K562 (cell line): ENCODE results near the gene METTL25B. TPM values are rescaled to one million over a fixed set of nuclear protein-coding genes. Genes with fewer than 3 reads are reported as not detected.
A peak's percentile ranks its signal among the peaks of the same experiment; 100 is the strongest.

ENCODE experiments used
- ATAC-seq: fragments of 200-7000 bp; cut with Tn5 transposase; 3 replicates; pipeline ENCODE4 v1.9.1; 2020; ENCODE audit warnings: moderate library complexity
- BruUV-seq: library from RNA; stranded (reverse); fragments of 400-500 nt; replicated peaks from 2 replicates; lab custom pipeline; 2021; lab: Mats Ljungman, UMichigan
- CTCF ChIA-PET: fragments of 300-600 bp; formaldehyde crosslinking; extraction: SDS; loops from one replicate; lab custom pipeline; 2021; ENCODE audit warnings: low intra/inter-chr PET ratio; lab: Yijun Ruan, JAX
- POLR2A ChIA-PET: fragments of 300-600, 350-650 bp; sonication (Branson Sonifier 250); formaldehyde crosslinking; extraction: SDS; loops from one replicate; lab custom pipeline; 2021; ENCODE audit warnings: antibody characterized with exemption, inconsistent platforms; lab: Yijun Ruan, JAX
- DNase-seq, 4 experiments: peaks; one replicate each; pipeline versions ENCODE4 v3.0.0 to v3.0.0-alpha.2; 2011 to 2018; ENCODE audit warnings: low spot score in 3 of 4, mixed read lengths in 3 of 4; ENCODE audit errors: extremely low read depth in 1 of 4
- FAIRE-seq: peaks from 2 replicates; lab custom pipeline; 2011; peaks lifted over from hg19 to GRCh38; lab: Jason Lieb, UNC
- H2AFZ ChIP-seq: 2 replicates; pipeline ENCODE4 v1.6.0; 2011; ENCODE audit warnings: low read depth, low read length, control low read depth, inconsistent platforms
- H3K27ac ChIP-seq: fragments of 200-600 bp; 3 replicates; pipeline ENCODE4 v1.8.0; 2011; ENCODE audit warnings: low read depth, mild to moderate bottlenecking, control low read depth, inconsistent platforms, low read length, moderate library complexity, mixed read lengths; ENCODE audit errors: extremely low read depth
- H3K27me3 ChIP-seq, 2 experiments: fragments of 300-600 bp in 1 of 2; 2 replicates in 1 of 2; 3 replicates in 1 of 2; pipeline versions ENCODE4 v1.6.0 to v1.8.0; 2011; ENCODE audit warnings: inconsistent platforms in 2 of 2, low read length in 2 of 2, mild to moderate bottlenecking in 1 of 2, mixed read lengths in 1 of 2, moderate library complexity in 1 of 2; ENCODE audit not compliant: control insufficient read depth in 2 of 2, insufficient read depth in 2 of 2
- H3K36me3 ChIP-seq: fragments of 300-600 bp; 3 replicates; pipeline ENCODE4 v1.8.0; 2011; ENCODE audit warnings: mild to moderate bottlenecking, low read length, inconsistent platforms; ENCODE audit not compliant: control insufficient read depth, insufficient read depth
- H3K4me1 ChIP-seq, 2 experiments: fragments of 200-600 bp in 1 of 2; replicated peaks in 1 of 2; 2 replicates in 1 of 2; 3 replicates in 1 of 2; pipeline versions ENCODE4 v1.5.1 to v1.8.0; 2011; ENCODE audit warnings: inconsistent platforms in 2 of 2, low read length in 2 of 2, mild to moderate bottlenecking in 1 of 2, mixed read lengths in 1 of 2, moderate library complexity in 1 of 2; ENCODE audit not compliant: control insufficient read depth in 2 of 2, insufficient read depth in 2 of 2
- H3K4me2 ChIP-seq: 2 replicates; pipeline ENCODE4 v1.6.1; 2011; ENCODE audit warnings: low read length, control low read depth, inconsistent platforms, mixed read lengths; ENCODE audit not compliant: insufficient read depth
- H3K4me3 ChIP-seq: fragments of 200-600 bp; sonication (generic), shearing (Covaris generic); 2 replicates; pipeline ENCODE4 v1.5.1; 2016; ENCODE audit warnings: control low read depth, inconsistent platforms
- H3K79me2 ChIP-seq: fragments of 200-600 bp; 3 replicates; pipeline ENCODE4 v1.8.0; 2011; ENCODE audit warnings: low read length, inconsistent platforms; ENCODE audit not compliant: control insufficient read depth, insufficient read depth
- H3K9ac ChIP-seq, 2 experiments: 2 replicates each; pipeline versions ENCODE4 v1.6.0 to v1.6.1; 2011; ENCODE audit warnings: low read depth in 2 of 2, low read length in 2 of 2, control low read depth in 1 of 2, inconsistent platforms in 1 of 2, mild to moderate bottlenecking in 1 of 2, mixed read lengths in 1 of 2; ENCODE audit not compliant: insufficient read depth in 1 of 2
- H3K9me1 ChIP-seq: one replicate; pipeline ENCODE4 v1.6.0; 2011; ENCODE audit warnings: inconsistent platforms, mild to moderate bottlenecking, low read length, moderate library complexity; ENCODE audit not compliant: control insufficient read depth, insufficient read depth
- H3K9me3 ChIP-seq: replicated peaks from 2 replicates; pipeline ENCODE4 v1.5.1; 2011; ENCODE audit warnings: low read depth, low read length, inconsistent platforms; ENCODE audit not compliant: control insufficient read depth, insufficient read depth
- H4K20me1 ChIP-seq: replicated peaks from 2 replicates; pipeline ENCODE4 v1.6.1; 2011; ENCODE audit warnings: low read length, inconsistent platforms, mixed read lengths; ENCODE audit not compliant: control insufficient read depth, insufficient read depth
- BHLHE40 ChIP-seq: IDR thresholded peaks from 2 replicates; pipeline ENCODE4 v1.6.1; 2011; ENCODE audit warnings: low read length, improper control_type of control experiment
- HDAC1 ChIP-seq, 2 experiments: fragments of 450-650 bp; IDR thresholded peaks; 2 replicates each; pipeline ENCODE4 v1.6.1; 2016 to 2017; ENCODE audit warnings: inconsistent platforms in 1 of 2, mild to moderate bottlenecking in 1 of 2, moderate library complexity in 1 of 2
- HOXB6 ChIP-seq: fragments of 250-450 bp; sonication (Bioruptor Pico); IDR thresholded peaks from 2 replicates; pipeline ENCODE4 v1.5.1; 2022; ENCODE audit warnings: mild to moderate bottlenecking, borderline replicate concordance
- KDM1A ChIP-seq, 2 experiments: fragments of 450-650 bp; IDR thresholded peaks; 2 replicates each; pipeline ENCODE4 v1.6.1; 2016; ENCODE audit warnings: mild to moderate bottlenecking in 2 of 2
- LEF1 ChIP-seq: fragments of 450-650 bp; IDR thresholded peaks from 2 replicates; pipeline ENCODE4 v1.6.1; 2016; ENCODE audit warnings: mild to moderate bottlenecking
- MYC ChIP-seq, 2 experiments: fragments of 250-450 bp in 1 of 2; sonication (Bioruptor Pico) in 1 of 2; IDR thresholded peaks; 2 replicates each; pipeline versions ENCODE4 v1.5.1 to v1.6.1; 2012 to 2021; ENCODE audit warnings: low read depth in 2 of 2, borderline replicate concordance in 1 of 2, improper control_type of control experiment in 1 of 2, low read length in 1 of 2, mild to moderate bottlenecking in 1 of 2, moderate library complexity in 1 of 2
- NR2C2 ChIP-seq, 2 experiments: fragments of 200-800 bp in 1 of 2; sonication (Bioruptor generic) in 1 of 2; sonication (generic) in 1 of 2; formaldehyde crosslinking in 1 of 2; IDR thresholded peaks; 2 replicates each; pipeline versions ENCODE4 v1.6.1 to v1.8.0; 2016 to 2022; ENCODE audit warnings: mild to moderate bottlenecking in 1 of 2, missing compliant biosample characterization in 1 of 2, missing genetic modification characterization in 1 of 2, missing genetic modification reagents in 1 of 2
- PHF21A ChIP-seq: fragments of 450-650 bp; IDR thresholded peaks from 2 replicates; pipeline ENCODE4 v1.6.1; 2017; ENCODE audit warnings: low read depth, borderline replicate concordance
- PTRF ChIP-seq: fragments of 450-650 bp; IDR thresholded peaks from 2 replicates; pipeline ENCODE4 v1.6.1; 2016; ENCODE audit warnings: mild to moderate bottlenecking, missing genetic modification characterization, missing compliant biosample characterization
- RCOR1 ChIP-seq, 2 experiments: IDR thresholded peaks; 2 replicates each; pipeline ENCODE4 v1.6.1; 2012; ENCODE audit warnings: low read depth in 2 of 2, low read length in 2 of 2, borderline replicate concordance in 1 of 2, improper control_type of control experiment in 1 of 2
- SRSF9 ChIP-seq: fragments of 200-400 bp; formaldehyde crosslinking; IDR thresholded peaks from 2 replicates; pipeline ENCODE4 v1.6.1; 2017; ENCODE audit warnings: low read depth, low read length, borderline replicate concordance
- TCF3 ChIP-seq: sonication (generic); formaldehyde crosslinking; IDR thresholded peaks from 2 replicates; pipeline ENCODE4 v1.4.0; 2020; ENCODE audit warnings: mild to moderate bottlenecking, missing genetic modification reagents
- TFAM ChIP-seq: fragments of 250-450 bp; sonication (Bioruptor Pico); conservative IDR thresholded peaks from 2 replicates; pipeline ENCODE4 v1.5.0; 2021; ENCODE audit warnings: mild to moderate bottlenecking, moderate library complexity
- ZC3H8 ChIP-seq: fragments of 450-650 bp; IDR thresholded peaks from 2 replicates; pipeline ENCODE4 v1.6.1; 2017
- ZFX ChIP-seq: sonication (generic); formaldehyde crosslinking; IDR thresholded peaks from 2 replicates; pipeline ENCODE4 v1.8.0; 2022; ENCODE audit warnings: mild to moderate bottlenecking, missing genetic modification reagents, moderate library complexity
- ZNF324 ChIP-seq: fragments of 250-450 bp; sonication (Bioruptor Pico); IDR thresholded peaks from 2 replicates; pipeline ENCODE4 v1.4.0; 2020; ENCODE audit warnings: mild to moderate bottlenecking
- ZNF436 ChIP-seq: fragments of 250-450, 450-650 bp; sonication (Bioruptor Pico); formaldehyde crosslinking; IDR thresholded peaks from 2 replicates; pipeline ENCODE4 v1.7.0; 2020; ENCODE audit warnings: mild to moderate bottlenecking
- ZSCAN29 ChIP-seq: fragments of 450-650 bp; IDR thresholded peaks from 2 replicates; pipeline ENCODE4 v1.6.1; 2017
- WGBS: fragments of 100-300 bp; shearing (Covaris generic); methylation state at CpG from one replicate; pipeline ENCODE4 v1.1.6; 2016; ENCODE audit warnings: low coverage, mixed read lengths; ENCODE audit not compliant: insufficient coverage; ENCODE audit errors: missing lambda C conversion rate; 5-methylcytosine and 5-hydroxymethylcytosine counted together
- in situ Hi-C: fragments of 300-500 bp; cut with MboI; formaldehyde crosslinking; loops from 4 replicates; pipeline ENCODE4 v1.15.0; 2018; ENCODE audit warnings: inconsistent platforms, mixed read lengths
- intact Hi-C: fragments of 100-400 bp; cut with micrococcal nuclease; formaldehyde crosslinking; loops from 2 replicates; pipeline ENCODE4 v1.14.2; 2022
- polyA plus RNA-seq, 8 experiments: library from polyadenylated mRNA; depleted of rRNA in 4 of 8; stranded (reverse) in 5 of 8; unstranded in 3 of 8; fragments of >200 nt; fragmentation: Nextera tagmentation in 2 of 8; fragmentation: Illumina TruSeq in 1 of 8; extraction: Ambion mirVana in 2 of 8; extraction: Trizol in 1 of 8; gene quantifications; 2 replicates each; pipeline versions ENCODE4 v1.2.1 to v1.2.3, GENCODE V29; 2011 to 2014; ENCODE audit warnings: inconsistent platforms in 1 of 8, missing spikeins in 1 of 8
- total RNA-seq, 7 experiments: library from RNA; depleted of rRNA in 6 of 7; stranded (reverse); fragments of >200 nt in 6 of 7; fragmentation: Illumina TruSeq in 2 of 7; extraction: Trizol in 2 of 7; gene quantifications; 2 replicates each; pipeline versions ENCODE4 v1.2.1 to v1.2.3, GENCODE V29; 2011 to 2021; ENCODE audit warnings: low replicate concordance in 1 of 7
- TF ChIP-seq, protein P1 (sequence below), 2 experiments: IDR thresholded peaks; 2 replicates each; pipeline ENCODE4 v1.6.1; 2011; ENCODE audit warnings: borderline replicate concordance in 1 of 2, control low read depth in 1 of 2, low read depth in 1 of 2, low read length in 1 of 2, mild to moderate bottlenecking in 1 of 2, mixed read lengths in 1 of 2, moderate library complexity in 1 of 2; ENCODE audit not compliant: insufficient read depth in 1 of 2, insufficient read length in 1 of 2, poor library complexity in 1 of 2, severe bottlenecking in 1 of 2; ENCODE audit errors: extremely low read depth in 1 of 2
- TF ChIP-seq, protein P2 (sequence below): sonication (generic); formaldehyde crosslinking; IDR thresholded peaks from 2 replicates; pipeline ENCODE4 v1.9.0; 2022; ENCODE audit warnings: mild to moderate bottlenecking, missing genetic modification reagents

The METTL25B gene
- total and polyA plus RNA-seq, 9 of the 15 experiments (the other 6 are each of a cell fraction or from before 2014, with no cell fraction given), result 7.7 to 48.3 (median 33.1) TPM

DNA sequence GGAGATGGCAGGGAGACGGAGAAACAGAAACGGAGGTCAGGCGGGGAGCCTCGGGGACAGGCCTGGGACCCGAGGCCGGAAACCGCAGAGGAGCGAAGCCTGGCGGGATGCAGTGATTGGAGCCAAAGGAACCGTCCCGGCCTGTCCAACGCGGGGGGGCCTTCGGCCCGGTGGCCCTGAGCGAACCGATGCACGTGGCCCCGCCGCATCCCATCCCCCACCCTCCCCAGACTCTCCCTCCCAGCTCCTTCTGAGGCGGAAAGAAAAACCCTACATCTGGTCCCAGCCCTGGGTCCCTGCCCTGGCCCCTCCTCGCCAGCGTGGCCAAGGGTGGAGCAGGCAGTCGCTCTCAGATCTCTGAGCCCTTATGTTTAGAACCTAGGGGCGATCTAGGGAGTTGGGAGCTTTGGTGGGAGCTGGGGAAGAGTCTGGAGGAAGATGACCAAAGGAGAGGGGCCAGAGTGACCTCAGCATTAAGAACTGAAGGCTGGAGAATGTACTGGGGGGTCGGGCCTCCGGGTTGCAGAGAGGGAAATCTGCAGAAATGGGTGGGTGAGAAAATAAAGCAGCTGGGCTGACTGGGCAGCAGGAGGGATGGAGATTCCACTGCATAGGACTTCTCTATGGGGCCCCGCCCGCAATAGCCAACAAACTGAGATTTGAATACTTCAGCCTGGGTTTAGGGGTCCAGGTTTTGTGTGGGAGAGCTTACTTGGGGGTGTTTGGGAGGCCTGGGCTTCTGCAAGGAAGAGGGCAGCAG lies 21.4 kb upstream of the METTL25B start:
- in situ Hi-C loops, result no loop called here
- Histone ChIP-seq H3K27me3 (no peaks in the 10 kb centered on the region), H3K9ac (peak overlapping the region; percentile 64 to 87), H3K4me2 (peak overlapping the region; percentile 87), H3K9me1 (no peaks in the 10 kb centered on the region), H3K36me3 (no peaks in the 10 kb centered on the region), H3K4me3 (peak overlapping the region; percentile 47; the same call in 1 of the 2 replicates), H3K9me3 (no peaks in the 10 kb centered on the region), H4K20me1 (no peaks in the 10 kb centered on the region), H3K4me1 (peaks cover 7 to 26% of the 10 kb centered on the region in 2 experiments; a peak in 4 of 5 replicates), H3K79me2 (no peaks in the 10 kb centered on the region), H3K27ac (peak overlapping the region; percentile 30; the same call in 1 of the 3 replicates), H2AFZ (peak overlapping the region; percentile 99)
- intact Hi-C loops, result loop anchor here (1.0 kb wide), 2 partner anchors 18 to 19 kb away; no protein-coding TSS in a partner anchor
- ATAC-seq (peak; percentile 12), FAIRE-seq (no peak), DNase-seq (peak in 3 of 4 experiments; percentile 33 to 51 (median 48))
- no TSS peak for BruUV-seq
- CTCF ChIA-PET, result interaction anchor here (0.8 to 4.4 kb wide), 5 partner anchors 14 to 47 kb away, joined by 3 to 64 read pairs (median 9); no protein-coding TSS in a partner anchor
- POLR2A ChIA-PET, result interaction anchor here (0.5 to 3.0 kb wide), 11 partner anchors 8 to 541 kb away, joined by 3 to 21 read pairs (median 5); partner anchors contain the start of genes METTL25B and MRPL24
- WGBS, result 22% methylated on average over 19 of the region's 29 CpGs
- TF ChIP-seq TCF3 (CRISPR knock-in tag) (no peak), LEF1 (0 out of 2 replicates have a peak, but pooled peaks have one; percentile 12), RCOR1 (IDR thresholded peaks at IDR 0.05; ENCODE audit: borderline replicate concordance in 1 of 2, low read depth in 2 of 2, low read length in 2 of 2) (peak in 1 of 2 experiments; percentile 55; a peak in 1 of 4 replicates), NR2C2 (CRISPR knock-in tag; IDR thresholded peaks at IDR 0.05) (no peak), NR2C2 (tag; IDR thresholded peaks at IDR 0.05) (0 out of 2 replicates have a peak, but pooled peaks have one; percentile 5), MYC (IDR thresholded peaks at IDR 0.05; ENCODE audit: low read depth, low read length) (peak; percentile 50; the same call in 1 of the 2 replicates), MYC (CRISPR knock-in tag; IDR thresholded peaks at IDR 0.05; ENCODE audit: borderline replicate concordance, low read depth) (no peak), ZSCAN29 (no peak), HDAC1 (IDR thresholded peaks at IDR 0.05) (0 out of 4 replicates have a peak, but pooled peaks of 1 of the 2 experiments have one; percentile 29), ZNF324 (no peak), TFAM (CRISPR knock-in tag) (no peak), HOXB6 (CRISPR knock-in tag) (no peak), SRSF9 (no peak), ZNF436 (CRISPR knock-in tag) (no peak), ZC3H8 (no peak), ZFX (CRISPR knock-in tag) (peak; percentile 37; the same call in 1 of the 2 replicates), PTRF (tag) (no peak), PHF21A (peak; percentile 53; the same call in 1 of the 2 replicates), KDM1A (IDR thresholded peaks at IDR 0.05) (peak in 1 of 2 experiments; percentile 24; a peak in 2 of 4 replicates), BHLHE40 (no peak)
- TF ChIP-seq, protein P1, sequence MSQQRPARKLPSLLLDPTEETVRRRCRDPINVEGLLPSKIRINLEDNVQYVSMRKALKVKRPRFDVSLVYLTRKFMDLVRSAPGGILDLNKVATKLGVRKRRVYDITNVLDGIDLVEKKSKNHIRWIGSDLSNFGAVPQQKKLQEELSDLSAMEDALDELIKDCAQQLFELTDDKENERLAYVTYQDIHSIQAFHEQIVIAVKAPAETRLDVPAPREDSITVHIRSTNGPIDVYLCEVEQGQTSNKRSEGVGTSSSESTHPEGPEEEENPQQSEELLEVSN (IDR thresholded peaks at IDR 0.05; ENCODE audit: borderline replicate concordance in 1 of 2, extremely low read depth in 1 of 2, insufficient read depth in 1 of 2, insufficient read length in 1 of 2, low read depth in 1 of 2, low read length in 1 of 2, poor library complexity in 1 of 2, severe bottlenecking in 1 of 2), result peak in 1 of 2 experiments; percentile 59
- TF ChIP-seq, protein P2, sequence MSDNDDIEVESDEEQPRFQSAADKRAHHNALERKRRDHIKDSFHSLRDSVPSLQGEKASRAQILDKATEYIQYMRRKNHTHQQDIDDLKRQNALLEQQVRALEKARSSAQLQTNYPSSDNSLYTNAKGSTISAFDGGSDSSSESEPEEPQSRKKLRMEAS, result 0 out of 2 replicates have a peak, but pooled peaks have one; percentile 11
